ENCODE data around the gene SLC24A3. TPM values are rescaled to one million over a fixed set of nuclear protein-coding genes. Genes with fewer than 3 reads are reported as not detected.

The SLC24A3 gene
- total RNA-seq, 1 donor from 2014 or later: not detected

GRCh38 chr20:19539191-19539590, 326.7 kb downstream of the SLC24A3 start:
- no peaks in the 10 kb centered on the region for H3K4me1 Mint-ChIP-seq
- no peaks in the 10 kb centered on the region for H3K36me3 Mint-ChIP-seq (ENCODE audit: low read depth)
- H3K9me3 Mint-ChIP-seq: peaks cover 7% of the 10 kb centered on the region
- intact Hi-C loops (cut with micrococcal nuclease): no loop called here
- H3K27ac Mint-ChIP-seq: no peak overlapping the region
- ChIA-PET POLR2A (no interaction called here), CTCF (no interaction called here)
- no peak overlapping the region for H3K4me3 Mint-ChIP-seq
- DNase-seq (no peak), ATAC-seq (ENCODE audit: low read depth) (no peak)
- TF ChIP-seq, protein P1, sequence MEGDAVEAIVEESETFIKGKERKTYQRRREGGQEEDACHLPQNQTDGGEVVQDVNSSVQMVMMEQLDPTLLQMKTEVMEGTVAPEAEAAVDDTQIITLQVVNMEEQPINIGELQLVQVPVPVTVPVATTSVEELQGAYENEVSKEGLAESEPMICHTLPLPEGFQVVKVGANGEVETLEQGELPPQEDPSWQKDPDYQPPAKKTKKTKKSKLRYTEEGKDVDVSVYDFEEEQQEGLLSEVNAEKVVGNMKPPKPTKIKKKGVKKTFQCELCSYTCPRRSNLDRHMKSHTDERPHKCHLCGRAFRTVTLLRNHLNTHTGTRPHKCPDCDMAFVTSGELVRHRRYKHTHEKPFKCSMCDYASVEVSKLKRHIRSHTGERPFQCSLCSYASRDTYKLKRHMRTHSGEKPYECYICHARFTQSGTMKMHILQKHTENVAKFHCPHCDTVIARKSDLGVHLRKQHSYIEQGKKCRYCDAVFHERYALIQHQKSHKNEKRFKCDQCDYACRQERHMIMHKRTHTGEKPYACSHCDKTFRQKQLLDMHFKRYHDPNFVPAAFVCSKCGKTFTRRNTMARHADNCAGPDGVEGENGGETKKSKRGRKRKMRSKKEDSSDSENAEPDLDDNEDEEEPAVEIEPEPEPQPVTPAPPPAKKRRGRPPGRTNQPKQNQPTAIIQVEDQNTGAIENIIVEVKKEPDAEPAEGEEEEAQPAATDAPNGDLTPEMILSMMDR (IDR thresholded peaks at IDR 0.05): no peak
- peaks cover 4% of the 10 kb centered on the region for H3K27me3 Mint-ChIP-seq

GRCh38 chr20:19540392-19540791, 327.9 kb downstream of the SLC24A3 start:
- H3K27me3 Mint-ChIP-seq: peaks cover 4% of the 10 kb centered on the region
- H3K36me3 Mint-ChIP-seq (ENCODE audit: low read depth): no peaks in the 10 kb centered on the region
- no peaks in the 10 kb centered on the region for H3K4me1 Mint-ChIP-seq
- ChIA-PET CTCF (no interaction called here), POLR2A (no interaction called here)
- DNase-seq (no peak), ATAC-seq (ENCODE audit: low read depth) (no peak)
- no peak overlapping the region for H3K27ac Mint-ChIP-seq
- TF ChIP-seq, protein P1 (IDR thresholded peaks at IDR 0.05): no peak
- no peak overlapping the region for H3K4me3 Mint-ChIP-seq
- intact Hi-C loops (cut with micrococcal nuclease): no loop called here
- H3K9me3 Mint-ChIP-seq: peaks cover 3% of the 10 kb centered on the region

- no peak for DNase-seq
- Mint-ChIP-seq H3K27me3 (peaks cover 4% of the 10 kb centered on the region), H3K4me1 (no peaks in the 10 kb centered on the region), H3K27ac (no peak overlapping the region), H3K4me3 (no peak overlapping the region), H3K36me3 (ENCODE audit: low read depth) (no peaks in the 10 kb centered on the region), H3K9me3 (no peaks in the 10 kb centered on the region)
- intact Hi-C loops (cut with micrococcal nuclease): no loop called here
- ChIA-PET POLR2A (no interaction called here), CTCF (no interaction called here)
- ATAC-seq (ENCODE audit: low read depth): no peak
- TF ChIP-seq, protein P1 (IDR thresholded peaks at IDR 0.05): no peak
Observed at GRCh38 chr20:19543101-19543500, 330.7 kb downstream of the SLC24A3 start.

GRCh38 chr20:19544684-19545083, 332.2 kb downstream of the SLC24A3 start:
- CTCF ChIA-PET: no interaction called here
- Mint-ChIP-seq H3K4me3 (no peak overlapping the region), H3K36me3 (ENCODE audit: low read depth) (no peaks in the 10 kb centered on the region), H3K9me3 (no peaks in the 10 kb centered on the region), H3K4me1 (no peaks in the 10 kb centered on the region), H3K27ac (no peak overlapping the region), H3K27me3 (peaks cover 3% of the 10 kb centered on the region)
- ATAC-seq (ENCODE audit: low read depth): no peak
- no peak for DNase-seq
- TF ChIP-seq, protein P1 (IDR thresholded peaks at IDR 0.05): no peak
- intact Hi-C loops (cut with micrococcal nuclease): no loop called here
- POLR2A ChIA-PET: no interaction called here

DNA sequence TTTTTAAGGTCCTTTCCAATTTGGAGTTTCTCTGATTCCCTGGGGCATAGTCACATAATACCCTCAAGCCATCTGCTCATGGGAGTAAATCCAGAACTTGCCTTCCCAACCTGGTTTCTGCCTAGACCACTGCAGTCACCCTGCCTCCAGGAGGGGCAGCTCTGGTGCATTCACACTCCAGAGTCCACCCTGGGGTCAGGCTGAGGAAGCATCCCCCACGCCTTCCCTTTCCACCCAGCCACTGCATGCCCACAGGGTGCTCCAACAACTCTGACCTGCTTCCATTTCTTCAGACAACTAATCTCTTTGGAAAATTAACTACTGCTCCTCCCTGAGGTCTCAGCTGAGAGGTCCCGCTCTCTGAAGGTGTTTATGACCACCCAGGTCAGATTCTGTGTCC, 334.2 kb downstream of the SLC24A3 start:
- intact Hi-C loops (cut with micrococcal nuclease): no loop called here
- DNase-seq (no peak), ATAC-seq (ENCODE audit: low read depth) (no peak)
- no peaks in the 10 kb centered on the region for H3K36me3 Mint-ChIP-seq (ENCODE audit: low read depth)
- ChIA-PET POLR2A (no interaction called here), CTCF (no interaction called here)
- TF ChIP-seq, protein P1 (IDR thresholded peaks at IDR 0.05): no peak
- no peak overlapping the region for H3K4me3 Mint-ChIP-seq
- no peaks in the 10 kb centered on the region for H3K4me1 Mint-ChIP-seq
- no peaks in the 10 kb centered on the region for H3K27me3 Mint-ChIP-seq
- H3K9me3 Mint-ChIP-seq: no peaks in the 10 kb centered on the region
- no peak overlapping the region for H3K27ac Mint-ChIP-seq
